OCI-LY7 (cell line): ENCODE data around the gene ZBTB7A.

ENCODE experiments used
- CTCF ChIP-seq: fragments of 200-600 bp; sonication (generic); conservative IDR thresholded peaks from 2 replicates; pipeline ENCODE4 v1.5.1; 2014; ENCODE audit warnings: mild to moderate bottlenecking, antibody characterized with exemption, low read length, moderate library complexity, mixed read lengths
- EZH2phosphoT487 ChIP-seq: fragments of 200-600 bp; sonication (generic); IDR thresholded peaks from 2 replicates; pipeline ENCODE4 v1.6.1; 2018; ENCODE audit warnings: low read depth, borderline replicate concordance, mild to moderate bottlenecking, mixed run types, antibody characterized with exemption, low read length, moderate library complexity, mixed read lengths

GRCh38 chr19:4108767-4109625 lies 42.3 kb upstream of the ZBTB7A start:
- TF ChIP-seq CTCF (no peak), EZH2phosphoT487 (no peak)
